ENCODE results near the gene SYT17.

Gene SYT17

GRCh38 chr16:19308392-19308791 is 140.4 kb downstream of the SYT17 start:
- no peak for DNase-seq

- DNase-seq, result no peak
Measured at GRCh38 chr16:19309178-19309577, 141.1 kb downstream of the SYT17 start.

GRCh38 chr16:19314718-19315425 is 146.8 kb downstream of the SYT17 start:
- no peak for DNase-seq

GRCh38 chr16:19315889-19316433 is 147.9 kb downstream of the SYT17 start:
- no peak for DNase-seq

- DNase-seq, result no peak
Measured at GRCh38 chr16:19316846-19317245, 148.8 kb downstream of the SYT17 start.

All from NCI-H1436 treated with DMSO at 0.1 percent for 48 hours (cell line).